Stimulated activated CD8-positive, alpha-beta memory T cell treated with anti-CD3 and anti-CD28 coated beads, Interleukin-7, amount 100 ng/mL, for 4 hours (primary cell): Measurements from ENCODE around the gene IFNGR2.
"Not testable (repeated sequence)": the region's sequence is repeated elsewhere in the genome, so short reads cannot be mapped to it uniquely, and the experiment has no call there.

Experiments
- DNase-seq, 2 donors: peaks; one replicate each; pipeline ENCODE4 v3.0.0-alpha.2; 2020; ENCODE audit warnings: low read depth in 2 of 2

The IFNGR2 gene

DNA sequence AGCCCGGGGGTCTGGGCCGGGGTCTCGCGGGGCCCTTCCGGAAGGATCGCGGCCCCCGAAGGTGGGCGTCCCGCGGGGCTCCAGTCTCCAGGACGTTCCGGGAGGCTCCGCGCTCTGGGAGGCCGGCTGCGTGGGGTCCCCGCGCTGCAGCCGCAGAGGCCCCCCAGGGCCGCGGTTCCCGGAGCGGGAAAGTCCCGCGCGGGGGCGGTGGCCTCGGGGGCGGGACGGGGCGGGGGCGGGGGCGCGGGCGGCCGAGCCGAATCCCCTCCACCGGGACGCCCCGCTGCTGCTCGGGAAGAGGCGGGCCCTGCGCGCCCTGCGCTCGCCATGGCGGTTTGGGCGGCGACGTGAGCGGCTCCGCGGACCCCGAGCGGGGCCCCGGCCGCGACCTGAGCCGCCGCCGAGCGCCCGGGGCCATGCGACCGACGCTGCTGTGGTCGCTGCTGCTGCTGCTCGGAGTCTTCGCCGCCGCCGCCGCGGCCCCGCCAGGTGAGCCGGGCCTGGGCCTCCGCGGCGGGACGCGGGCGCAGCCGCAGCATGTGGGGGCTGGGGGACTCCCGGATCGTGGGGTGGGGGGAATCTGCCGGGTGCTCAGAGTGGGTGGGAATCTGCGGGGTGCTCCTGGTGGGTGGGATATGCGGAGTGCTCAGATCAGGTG is at the start of gene IFNGR2:
Gene IFNGR2 (plus strand): TSS at position 286 of the 658 bp plus-strand sequence. CDS start 131 bp downstream, at position 417.
- DNase-seq, result peak in 1 of 2 donors; percentile 61

DNA sequence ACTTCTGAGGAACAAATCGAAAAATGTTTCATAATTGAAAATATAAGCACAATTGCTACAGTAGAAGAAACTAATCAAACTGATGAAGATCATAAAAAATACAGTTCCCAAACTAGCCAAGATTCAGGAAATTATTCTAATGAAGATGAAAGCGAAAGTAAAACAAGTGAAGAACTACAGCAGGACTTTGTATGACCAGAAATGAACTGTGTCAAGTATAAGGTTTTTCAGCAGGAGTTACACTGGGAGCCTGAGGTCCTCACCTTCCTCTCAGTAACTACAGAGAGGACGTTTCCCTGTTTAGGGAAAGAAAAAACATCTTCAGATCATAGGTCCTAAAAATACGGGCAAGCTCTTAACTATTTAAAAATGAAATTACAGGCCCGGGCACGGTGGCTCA is 47.9 kb upstream of the IFNGR2 start:
- no peak for DNase-seq

DNA sequence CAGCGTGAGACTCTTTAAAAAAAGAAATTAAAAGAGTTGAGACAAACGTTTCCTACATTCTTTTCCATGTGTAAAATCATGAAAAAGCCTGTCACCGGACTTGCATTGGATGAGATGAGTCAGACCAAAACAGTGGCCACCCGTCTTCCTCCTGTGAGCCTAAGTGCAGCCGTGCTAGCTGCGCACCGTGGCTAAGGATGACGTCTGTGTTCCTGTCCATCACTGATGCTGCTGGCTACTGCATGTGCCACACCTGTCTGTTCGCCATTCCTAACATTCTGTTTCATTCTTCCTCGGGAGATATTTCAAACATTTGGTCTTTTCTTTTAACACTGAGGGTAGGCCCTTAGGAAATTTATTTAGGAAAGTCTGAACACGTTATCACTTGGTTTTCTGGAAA is 47.2 kb upstream of the IFNGR2 start:
- no peak for DNase-seq

GRCh38 chr21:33357177-33357576 is 46.0 kb upstream of the IFNGR2 start:
- no peak for DNase-seq

DNA sequence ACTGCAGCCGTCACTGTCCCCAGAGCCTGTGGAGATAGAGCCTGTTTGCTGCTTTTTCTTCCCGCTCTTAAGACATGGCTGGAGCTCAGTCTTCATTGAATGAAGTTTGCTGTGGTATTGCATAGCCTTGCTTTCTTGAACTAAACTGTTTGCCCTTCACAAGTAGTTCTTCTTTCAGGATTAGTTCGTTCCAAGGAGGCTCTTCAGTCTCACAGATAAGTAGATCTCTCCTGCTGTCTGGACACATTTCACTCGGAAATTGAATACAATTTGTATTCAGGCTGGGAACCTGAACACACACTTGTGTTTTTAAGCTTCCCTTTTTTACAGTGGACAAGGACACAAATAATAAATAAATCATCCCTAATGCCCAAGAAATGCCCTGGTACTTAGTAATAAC is 43.8 kb upstream of the IFNGR2 start:
- DNase-seq, result no peak

DNA sequence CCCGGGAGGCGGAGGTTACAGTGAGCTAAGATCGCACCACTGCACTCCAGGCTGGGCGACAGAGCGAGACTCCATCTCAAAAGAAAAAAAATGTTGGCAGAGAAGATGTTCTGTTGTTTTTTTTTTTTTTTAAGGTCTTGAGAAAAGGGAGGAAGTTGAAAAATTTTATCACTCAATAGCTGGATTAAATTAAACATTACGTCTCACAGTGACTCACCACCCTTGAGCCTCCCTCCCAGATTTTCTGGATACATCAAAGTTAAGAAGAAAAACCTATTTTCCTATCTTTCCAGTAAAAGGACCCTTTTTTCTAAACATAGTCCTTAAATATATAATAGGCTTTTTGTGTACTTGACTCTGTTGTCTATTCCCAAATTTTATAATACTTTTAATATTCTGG is 42.9 kb upstream of the IFNGR2 start:
- no peak for DNase-seq

- DNase-seq, result peak; percentile 71 to 79
These were observed 42.2 kb upstream of the IFNGR2 start for GRCh38 chr21:33360881-33361602.

GRCh38 chr21:33362044-33362555 is 41.1 kb upstream of the IFNGR2 start:
- peak; percentile 24 to 36 for DNase-seq

- DNase-seq, result not testable (repeated sequence)
These were observed 39.2 kb upstream of the IFNGR2 start for GRCh38 chr21:33363911-33364609.

DNA sequence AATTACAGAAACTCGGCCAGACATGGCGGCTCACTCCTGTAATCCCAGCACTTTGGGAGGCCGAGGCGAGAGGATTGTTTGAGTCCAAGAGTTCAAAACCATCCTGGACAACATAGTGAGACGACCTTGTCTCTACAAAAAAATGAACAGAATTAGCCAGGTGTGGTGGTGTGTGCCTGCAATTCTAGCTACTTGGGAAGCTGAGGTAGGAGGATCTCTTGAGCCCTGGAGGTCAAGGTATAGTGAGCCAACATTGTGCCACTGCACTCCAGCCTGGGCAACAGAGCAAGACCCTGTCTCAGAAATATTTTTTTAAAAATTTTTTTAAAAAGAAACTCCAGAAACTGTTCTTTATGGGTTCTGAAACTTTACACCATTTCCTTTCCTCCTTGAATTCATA is 38.4 kb upstream of the IFNGR2 start:
- no peak for DNase-seq

GRCh38 chr21:33367309-33367973 is 35.8 kb upstream of the IFNGR2 start:
- DNase-seq, result no peak

DNA sequence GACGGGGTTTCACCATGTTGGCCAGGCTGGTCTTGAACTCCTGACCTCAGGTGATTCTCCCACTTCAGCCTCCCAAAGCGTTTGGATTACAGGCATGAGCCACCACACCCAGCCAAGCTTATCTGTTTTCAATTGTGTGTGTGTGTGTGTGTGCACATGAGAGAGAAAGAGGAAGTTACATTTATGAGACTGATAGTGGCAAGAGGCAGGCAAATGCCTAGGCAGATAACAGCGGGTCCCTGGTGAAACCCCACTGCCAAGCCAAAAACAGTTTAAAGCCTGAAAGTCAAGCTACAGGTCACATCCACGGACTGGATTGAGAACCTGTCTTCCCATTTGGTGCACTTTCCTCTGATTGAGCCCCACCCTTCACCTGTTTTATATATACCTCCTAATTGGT is 35.1 kb upstream of the IFNGR2 start:
- DNase-seq, result no peak

- no peak for DNase-seq
These were observed 34.6 kb upstream of the IFNGR2 start for GRCh38 chr21:33368576-33368975.

- DNase-seq, result no peak
These were observed 33.6 kb upstream of the IFNGR2 start for GRCh38 chr21:33369586-33369985.

DNA sequence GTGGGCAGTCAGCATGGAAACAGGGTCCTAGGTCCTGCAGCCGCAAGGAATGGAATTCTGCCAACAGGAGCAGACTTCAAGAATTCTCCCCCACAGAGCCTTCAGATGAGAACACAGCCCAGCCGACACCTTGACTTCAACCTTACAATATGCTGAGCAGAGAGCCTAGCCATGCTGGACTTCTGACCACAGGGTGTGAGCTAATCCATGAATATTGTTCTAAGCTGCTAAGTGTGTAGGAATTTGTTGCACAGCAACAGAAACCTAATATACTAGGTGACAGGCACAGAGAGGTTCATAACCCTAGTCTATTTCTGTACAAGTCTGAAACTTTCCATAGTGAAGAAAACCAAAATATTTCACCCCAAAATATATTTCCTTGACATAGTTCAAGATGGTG is 32.9 kb upstream of the IFNGR2 start:
- no peak for DNase-seq

GRCh38 chr21:33371366-33371765 is 31.8 kb upstream of the IFNGR2 start:
- DNase-seq, result no peak

- DNase-seq, result no peak
These were observed 30.6 kb upstream of the IFNGR2 start for GRCh38 chr21:33372582-33372981.

- DNase-seq, result no peak
These were observed 29.8 kb upstream of the IFNGR2 start for GRCh38 chr21:33373451-33373850.

DNA sequence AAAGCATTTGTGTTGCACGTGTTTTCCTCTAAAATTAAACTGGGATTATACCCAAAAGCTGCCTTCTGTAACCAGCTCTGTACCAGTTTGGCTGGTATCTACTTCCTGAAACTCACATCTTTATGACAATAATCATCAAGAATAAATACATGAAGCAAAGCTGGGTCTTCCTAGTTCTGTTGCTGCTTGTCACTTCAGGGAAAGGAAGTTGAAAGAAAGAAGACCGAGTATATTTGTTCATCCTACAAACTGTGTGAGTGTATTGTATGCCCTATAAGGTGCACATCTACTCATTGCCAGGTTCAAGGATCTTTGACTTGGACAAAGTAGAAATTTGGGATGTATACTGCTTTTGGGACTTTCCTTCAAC is 29.1 kb upstream of the IFNGR2 start:
- no peak for DNase-seq

GRCh38 chr21:33374450-33375096 is 28.6 kb upstream of the IFNGR2 start:
- DNase-seq, result peak in 1 of 2 donors; percentile 49

- DNase-seq, result no peak
These were observed 28.0 kb upstream of the IFNGR2 start for GRCh38 chr21:33375101-33375644.
